Suprapubic skin (tissue), 3 donors: Measurements from ENCODE around the gene LRP1B.

Source experiments
- CTCF ChIP-seq, 2 donors: fragments of 200-600 bp in 1 of 2; fragments of 450-650 bp in 1 of 2; sonication (generic) in 1 of 2; IDR thresholded peaks; one replicate each; pipeline ENCODE4 v1.5.1; 2016 to 2019; ENCODE audit warnings: antibody characterized with exemption in 2 of 2, mild to moderate bottlenecking in 1 of 2, moderate library complexity in 1 of 2
- EP300 ChIP-seq: sonication (generic); formaldehyde crosslinking; IDR thresholded peaks from one replicate; pipeline ENCODE4 v1.6.1; 2017; ENCODE audit warnings: antibody characterized with exemption

DNA sequence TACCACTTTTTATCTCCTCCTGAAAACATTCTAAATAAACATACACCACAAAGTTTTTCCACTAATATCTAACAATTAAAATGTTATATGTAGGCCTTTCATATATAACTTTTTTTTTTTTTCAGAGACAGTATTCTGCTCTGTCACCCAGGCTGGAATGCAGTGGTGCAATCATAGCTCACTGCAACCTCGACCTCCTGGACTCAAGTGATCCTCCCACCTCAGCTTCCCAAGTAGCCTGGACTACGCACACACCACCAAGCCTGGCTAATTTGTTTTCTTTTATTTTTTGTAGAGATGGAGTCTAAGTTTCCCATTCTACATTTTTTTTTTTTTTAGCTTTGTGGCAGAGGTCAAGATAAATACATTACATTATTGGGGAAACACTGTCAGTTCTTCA, 1738.0 kb downstream of the LRP1B start:
- TF ChIP-seq EP300 (no peak), CTCF (IDR thresholded peaks at IDR 0.05) (no peak)
